Endothelial cell of umbilical vein (primary cell): Measurements from ENCODE around the gene ATP6V1G3. TPM values are rescaled to one million over a fixed set of nuclear protein-coding genes. Genes with fewer than 3 reads are reported as not detected.

Source experiments
- BruUV-seq: library from RNA; stranded (reverse); fragments of 400-500 nt; replicated peaks from 2 replicates; lab custom pipeline; 2021; lab: Mats Ljungman, UMichigan
- CTCF ChIA-PET: fragments of 300-600, 350-600 bp; sonication (Branson Sonifier 250); formaldehyde crosslinking; loops from one replicate; lab custom pipeline; 2021; ENCODE audit warnings: antibody characterized with exemption, inconsistent platforms; lab: Charles Lee
- POLR2A ChIA-PET: fragments of 300-600, 350-600 bp; sonication (Branson Sonifier 250); formaldehyde crosslinking; loops from one replicate; lab custom pipeline; 2021; ENCODE audit warnings: antibody characterized with exemption, inconsistent platforms; lab: Charles Lee
- DNase-seq: peaks from one replicate; pipeline ENCODE4 v3.0.0-alpha.2; 2011; ENCODE audit warnings: low read depth, low spot score
- FAIRE-seq: peaks from 2 replicates; lab custom pipeline; 2011; peaks lifted over from hg19 to GRCh38; lab: Jason Lieb, UNC
- H2AFZ ChIP-seq: 2 replicates; pipeline ENCODE4 v1.6.0; 2012; ENCODE audit warnings: low read depth, low read length, control low read depth, inconsistent platforms
- H3K27ac ChIP-seq: 2 replicates; pipeline ENCODE4 v1.5.1; 2011; ENCODE audit warnings: low read depth, mild to moderate bottlenecking, control low read depth, low read length, moderate library complexity; ENCODE audit not compliant: insufficient read depth
- H3K27me3 ChIP-seq, 2 experiments: 2 replicates each; pipeline versions ENCODE4 v1.6.0 to v1.6.1; 2011; ENCODE audit warnings: low read length in 2 of 2, mixed read lengths in 1 of 2; ENCODE audit not compliant: control insufficient read depth in 2 of 2, insufficient read depth in 2 of 2
- H3K36me3 ChIP-seq, 2 experiments: 2 replicates in 1 of 2; 3 replicates in 1 of 2; pipeline ENCODE4 v1.5.1; 2011; ENCODE audit warnings: low read length in 2 of 2, mild to moderate bottlenecking in 1 of 2, moderate library complexity in 1 of 2; ENCODE audit not compliant: control insufficient read depth in 2 of 2, insufficient read depth in 2 of 2; ENCODE audit errors: extremely low read depth in 1 of 2
- H3K4me1 ChIP-seq: 3 replicates; pipeline ENCODE4 v1.5.1; 2011; ENCODE audit warnings: mild to moderate bottlenecking, low read length; ENCODE audit not compliant: control insufficient read depth, insufficient read depth; ENCODE audit errors: extremely low read depth
- H3K4me2 ChIP-seq: 2 replicates; pipeline ENCODE4 v1.6.1; 2011; ENCODE audit warnings: low read length, control low read depth, mixed read lengths; ENCODE audit not compliant: insufficient read depth
- H3K4me3 ChIP-seq, 3 experiments: fragments of 200-600 bp in 1 of 3; sonication (generic), shearing (Covaris generic) in 1 of 3; replicated peaks in 1 of 3; 2 replicates each; pipeline ENCODE4 v1.5.1; 2011 to 2016; ENCODE audit warnings: control low read depth in 3 of 3, low read length in 3 of 3, mild to moderate bottlenecking in 2 of 3, inconsistent platforms in 1 of 3, low read depth in 1 of 3, moderate library complexity in 1 of 3; ENCODE audit not compliant: insufficient read depth in 1 of 3
- H3K79me2 ChIP-seq: 2 replicates; pipeline ENCODE4 v1.6.0; 2012; ENCODE audit warnings: low read length, inconsistent platforms; ENCODE audit not compliant: control insufficient read depth, insufficient read depth
- H3K9ac ChIP-seq: replicated peaks from 2 replicates; pipeline ENCODE3; 2011; ENCODE audit warnings: low read length, control low read depth; ENCODE audit not compliant: insufficient read depth; ENCODE audit errors: extremely low read depth
- H3K9me1 ChIP-seq: replicated peaks from 3 replicates; pipeline ENCODE4 v1.6.0; 2011; ENCODE audit warnings: mild to moderate bottlenecking, low read length; ENCODE audit not compliant: control insufficient read depth, insufficient read depth; ENCODE audit errors: extremely low read depth
- H3K9me3 ChIP-seq: replicated peaks from 2 replicates; pipeline ENCODE4 v1.5.1; 2012; ENCODE audit warnings: low read length, inconsistent platforms; ENCODE audit not compliant: control insufficient read depth, insufficient read depth
- H4K20me1 ChIP-seq: replicated peaks from 2 replicates; pipeline ENCODE3; 2011; ENCODE audit warnings: mild to moderate bottlenecking, low read length; ENCODE audit not compliant: control insufficient read depth, insufficient read depth; ENCODE audit errors: extremely low read depth
- CTCF ChIP-seq, 2 donors: IDR thresholded peaks; 1 replicate in 1 of 2; 2 replicates in 1 of 2; pipeline ENCODE4 v1.5.1; 2011; ENCODE audit warnings: low read length in 2 of 2, mild to moderate bottlenecking in 2 of 2, moderate library complexity in 2 of 2, control low read depth in 1 of 2, inconsistent platforms in 1 of 2, low read depth in 1 of 2; ENCODE audit not compliant: insufficient read depth in 1 of 2; ENCODE audit errors: extremely low read depth in 1 of 2
- EZH2 ChIP-seq: IDR thresholded peaks from 2 replicates; pipeline ENCODE4 v1.6.1; 2012; ENCODE audit warnings: borderline replicate concordance, low read depth, mild to moderate bottlenecking, moderate library complexity, low read length, inconsistent platforms; ENCODE audit not compliant: severe bottlenecking
- FOS ChIP-seq: IDR thresholded peaks from 2 replicates; pipeline ENCODE4 v1.6.1; 2011; ENCODE audit warnings: mild to moderate bottlenecking, low read length, moderate library complexity, borderline replicate concordance; ENCODE audit not compliant: insufficient read depth
- GATA2 ChIP-seq: IDR thresholded peaks from 2 replicates; pipeline ENCODE4 v1.7.0; 2011; ENCODE audit warnings: low read depth, mild to moderate bottlenecking, moderate library complexity, mixed read lengths, low read length; ENCODE audit not compliant: insufficient read length, insufficient read depth
- JUN ChIP-seq: IDR thresholded peaks from 2 replicates; pipeline ENCODE4 v1.6.1; 2011; ENCODE audit warnings: borderline replicate concordance, low read depth; ENCODE audit not compliant: insufficient read length, insufficient read depth
- MAX ChIP-seq: IDR thresholded peaks from 2 replicates; pipeline ENCODE4 v1.6.1; 2011; ENCODE audit not compliant: insufficient read depth, insufficient read length
- MYC ChIP-seq: IDR thresholded peaks from one replicate; pipeline ENCODE4 v1.6.1; 2011; ENCODE audit warnings: mild to moderate bottlenecking, low read depth, low read length
- POLR2A ChIP-seq: IDR thresholded peaks from 2 replicates; pipeline ENCODE4 v1.6.1; 2012; ENCODE audit warnings: low read depth, mild to moderate bottlenecking, control low read depth, low read length
- POLR2AphosphoS5 ChIP-seq: IDR thresholded peaks from 2 replicates; pipeline ENCODE4 v1.6.1; 2012; ENCODE audit warnings: low read depth, mild to moderate bottlenecking, control low read depth, low read length, moderate library complexity; ENCODE audit not compliant: insufficient read depth
- dilution Hi-C: fragments of 300-500 bp; cut with MboI; formaldehyde crosslinking; loops from one replicate; pipeline ENCODE4 v1.15.0; 2019; ENCODE audit warnings: low sequenced_read_pairs; ENCODE audit not compliant: extremely low pct_ligation_motif_present
- intact Hi-C: fragments of 100-400 bp; cut with micrococcal nuclease; formaldehyde crosslinking; loops from one replicate; pipeline ENCODE4 v1.10.0; 2022
- polyA plus RNA-seq, 4 experiments: library from polyadenylated mRNA; depleted of rRNA in 3 of 4; stranded (reverse) in 3 of 4; unstranded in 1 of 4; fragments of >200 nt; gene quantifications; 2 replicates each; pipeline versions ENCODE4 v1.2.1 to v1.2.3, GENCODE V29; 2011 to 2012; ENCODE audit warnings: missing spikeins in 1 of 4
- total RNA-seq: library from RNA; stranded (reverse); gene quantifications from 2 replicates; pipeline ENCODE4 v1.2.3, GENCODE V29; 2021

The ATP6V1G3 gene
- total and polyA plus RNA-seq, 2 donors (not counting 3 experiments of a cell fraction or from before 2014, with no cell fraction given): not detected

GRCh38 chr1:198519639-198520501 is 20.6 kb downstream of the ATP6V1G3 start:
- DNase-seq (no peak), FAIRE-seq (no peak)
- H3K4me3 ChIP-seq: no peak overlapping the region
- H3K79me2 ChIP-seq: no peaks in the 10 kb centered on the region
- H3K9me3 ChIP-seq: no peaks in the 10 kb centered on the region
- H3K9me1 ChIP-seq: no peaks in the 10 kb centered on the region
- no peak overlapping the region for H3K27ac ChIP-seq
- no peaks in the 10 kb centered on the region for H3K36me3 ChIP-seq
- CTCF ChIA-PET: interaction anchor here (1.5 kb wide), 1 partner anchor 23 kb away, joined by 4 read pairs; no protein-coding TSS in a partner anchor
- H4K20me1 ChIP-seq: no peaks in the 10 kb centered on the region
- dilution Hi-C loops: no loop called here
- POLR2A ChIA-PET: no interaction called here
- H3K27me3 ChIP-seq: no peaks in the 10 kb centered on the region
- BruUV-seq: no TSS peak
- H3K9ac ChIP-seq: no peak overlapping the region
- TF ChIP-seq MYC (no peak), FOS (no peak), JUN (no peak), POLR2A (no peak), MAX (no peak), EZH2 (no peak), POLR2AphosphoS5 (no peak), CTCF (IDR thresholded peaks at IDR 0.05; ENCODE audit: extremely low read depth in 1 of 2, insufficient read depth in 1 of 2, low read depth in 1 of 2, low read length in 2 of 2) (no peak), GATA2 (no peak)
- no peak overlapping the region for H3K4me2 ChIP-seq
- intact Hi-C loops: no loop called here
- no peak overlapping the region for H2AFZ ChIP-seq
- H3K4me1 ChIP-seq: no peaks in the 10 kb centered on the region
